HepG2 (cell line): Measurements from ENCODE around the gene ITPRIP. TPM values are rescaled to one million over a fixed set of nuclear protein-coding genes. Genes with fewer than 3 reads are reported as not detected.
A peak's percentile ranks its signal among the peaks of the same experiment; 100 is the strongest.

ENCODE experiments used
- AHR ChIP-seq: IDR thresholded peaks from 2 replicates; pipeline ENCODE4 v1.6.1; 2018; ENCODE audit warnings: missing genetic modification reagents, missing compliant biosample characterization
- CEBPZ ChIP-seq: IDR thresholded peaks from 2 replicates; pipeline ENCODE4 v1.6.1; 2012; ENCODE audit warnings: low read length, improper control_type of control experiment
- CERS6 ChIP-seq: sonication (generic); formaldehyde crosslinking; IDR thresholded peaks from 2 replicates; pipeline ENCODE4 v1.5.0; 2020; ENCODE audit warnings: missing genetic modification reagents
- CSRNP2 ChIP-seq: sonication (generic); formaldehyde crosslinking; conservative IDR thresholded peaks from 2 replicates; pipeline ENCODE4 v1.8.0; 2022; ENCODE audit warnings: low read depth, missing genetic modification reagents
- HMG20B ChIP-seq: conservative IDR thresholded peaks from 2 replicates; pipeline ENCODE4 v1.6.1; 2016; ENCODE audit warnings: missing genetic modification reagents, missing compliant biosample characterization
- NAIF1 ChIP-seq: sonication (generic); formaldehyde crosslinking; IDR thresholded peaks from 2 replicates; pipeline ENCODE4 v1.5.0; 2020; ENCODE audit warnings: mild to moderate bottlenecking, missing genetic modification reagents, borderline replicate concordance
- POGK ChIP-seq: sonication (generic); formaldehyde crosslinking; conservative IDR thresholded peaks from 2 replicates; pipeline ENCODE4 v1.8.0; 2022; ENCODE audit warnings: mild to moderate bottlenecking, moderate library complexity, missing genetic modification reagents
- TBX2 ChIP-seq: sonication (generic); formaldehyde crosslinking; IDR thresholded peaks from 2 replicates; pipeline ENCODE4 v1.5.0; 2020; ENCODE audit warnings: missing genetic modification reagents, mild to moderate bottlenecking, borderline replicate concordance
- ZBTB14 ChIP-seq: sonication (generic); formaldehyde crosslinking; IDR thresholded peaks from 2 replicates; pipeline ENCODE4 v1.4.0; 2020; ENCODE audit warnings: missing genetic modification reagents
- ZFP1 ChIP-seq: IDR thresholded peaks from 2 replicates; pipeline ENCODE4 v1.6.1; 2016
- ZNF446 ChIP-seq: sonication (generic); formaldehyde crosslinking; IDR thresholded peaks from 2 replicates; pipeline ENCODE4 v1.5.0; 2020; ENCODE audit warnings: mild to moderate bottlenecking, missing genetic modification reagents
- ZNF510 ChIP-seq: sonication (generic); formaldehyde crosslinking; IDR thresholded peaks from 2 replicates; pipeline ENCODE4 v1.4.0; 2020; ENCODE audit warnings: low read depth, mild to moderate bottlenecking, missing genetic modification reagents
- ZNF512B ChIP-seq: sonication (generic); formaldehyde crosslinking; IDR thresholded peaks from 2 replicates; pipeline ENCODE4 v1.5.1; 2020; ENCODE audit warnings: missing genetic modification reagents, mild to moderate bottlenecking, borderline replicate concordance
- ZNF691 ChIP-seq: sonication (generic); formaldehyde crosslinking; IDR thresholded peaks from 2 replicates; pipeline ENCODE4 v1.4.0; 2020; ENCODE audit warnings: missing genetic modification reagents, low read depth, mild to moderate bottlenecking, borderline replicate concordance
- ZNF766 ChIP-seq: sonication (generic); formaldehyde crosslinking; IDR thresholded peaks from 2 replicates; pipeline ENCODE4 v1.5.0; 2020; ENCODE audit warnings: missing genetic modification reagents, borderline replicate concordance
- polyA plus RNA-seq, 8 experiments: library from polyadenylated mRNA; depleted of rRNA in 3 of 8; stranded (reverse) in 7 of 8; unstranded in 1 of 8; fragments of >200 nt; fragmentation: Illumina TruSeq in 4 of 8; extraction: Trizol in 4 of 8; gene quantifications; 2 replicates each; pipeline versions ENCODE4 v1.2.1 to v1.2.3, GENCODE V29; 2011 to 2016; ENCODE audit warnings: low read depth in 4 of 8, missing spikeins in 1 of 8, mixed read lengths in 1 of 8; ENCODE audit not compliant: insufficient read depth in 1 of 8
- total RNA-seq, 5 experiments: library from RNA; depleted of rRNA; stranded (reverse); fragments of >200 nt; fragmentation: Illumina TruSeq; extraction: Trizol; gene quantifications; 2 replicates each; pipeline ENCODE4 v1.2.3, GENCODE V29; 2016; ENCODE audit warnings: low read depth in 1 of 5

ITPRIP gene
- total and polyA plus RNA-seq, 2 of the 13 experiments (the other 11 are each of a cell fraction or from before 2014, with no cell fraction given): 1.00 to 2.8 TPM

- no peak; the same call in 1 of the 2 replicates for TF ChIP-seq NAIF1 (CRISPR knock-in tag)
- TF ChIP-seq ZNF512B: peak; percentile 81; the same call in 1 of the 2 replicates
- TF ChIP-seq ZFP1 (CRISPR knock-in tag): no peak
- TF ChIP-seq ZNF691: no peak
- no peak for TF ChIP-seq ZNF510 (CRISPR knock-in tag)
- no peak for TF ChIP-seq CSRNP2 (CRISPR knock-in tag)
- peak; percentile 53 for TF ChIP-seq TBX2 (CRISPR knock-in tag)
- no peak for TF ChIP-seq HMG20B
- no peak for TF ChIP-seq CEBPZ
- TF ChIP-seq CERS6 (CRISPR knock-in tag): no peak
- no peak; the same call in 1 of the 2 replicates for TF ChIP-seq AHR (CRISPR knock-in tag)
- no peak for TF ChIP-seq POGK (CRISPR knock-in tag)
- no peak for TF ChIP-seq ZNF766 (CRISPR knock-in tag)
- no peak; the same call in 1 of the 2 replicates for TF ChIP-seq ZNF446 (CRISPR knock-in tag)
- TF ChIP-seq ZBTB14: peak; percentile 25; the same call in 1 of the 2 replicates
These were observed at the start of gene ITPRIP (continued) for GRCh38 chr10:104337985-104338735.
